H1 (cell line): ENCODE data around the gene HS6ST3. TPM values are rescaled to one million over a fixed set of nuclear protein-coding genes. Genes with fewer than 3 reads are reported as not detected.

Experiments
- CTCF ChIA-PET: fragments of 300-600 bp; sonication (Branson Sonifier 250); formaldehyde crosslinking; loops from one replicate; lab custom pipeline; 2021; ENCODE audit not compliant: partially characterized antibody; lab: Charles Lee
- POLR2A ChIA-PET: fragments of 300-600 bp; sonication (Branson Sonifier 250); formaldehyde crosslinking; loops from one replicate; lab custom pipeline; 2021; ENCODE audit warnings: inconsistent platforms; ENCODE audit not compliant: partially characterized antibody; lab: Charles Lee
- DNase-seq, 2 experiments: peaks; one replicate each; pipeline versions ENCODE4 v3.0.0 to v3.0.0-alpha.2; 2010 to 2022; ENCODE audit warnings: low spot score in 2 of 2, low read depth in 1 of 2, mixed read lengths in 1 of 2
- FAIRE-seq: peaks from 2 replicates; lab custom pipeline; 2011; peaks lifted over from hg19 to GRCh38; lab: Jason Lieb, UNC
- H2AFZ ChIP-seq: 2 replicates; pipeline ENCODE4 v1.8.1; 2012; ENCODE audit warnings: low read length, inconsistent platforms
- H2AK5ac ChIP-seq: 2 replicates; pipeline ENCODE4 v1.6.1; 2013; ENCODE audit warnings: low read depth, low read length
- H2BK120ac ChIP-seq: replicated peaks from 2 replicates; pipeline ENCODE3; 2013; ENCODE audit warnings: low read depth, low read length, inconsistent platforms
- H2BK12ac ChIP-seq: 2 replicates; pipeline ENCODE4 v1.6.1; 2013; ENCODE audit warnings: low read depth, low read length
- H2BK15ac ChIP-seq: 2 replicates; pipeline ENCODE4 v1.6.1; 2013; ENCODE audit warnings: low read length
- H2BK20ac ChIP-seq: 2 replicates; pipeline ENCODE4 v1.6.1; 2013; ENCODE audit warnings: low read length
- H2BK5ac ChIP-seq: 2 replicates; pipeline ENCODE4 v1.6.1; 2013; ENCODE audit warnings: low read depth, low read length
- H3K14ac ChIP-seq: 2 replicates; pipeline ENCODE4 v1.6.1; 2013; ENCODE audit warnings: inconsistent platforms; ENCODE audit not compliant: insufficient read length
- H3K18ac ChIP-seq: 2 replicates; pipeline ENCODE4 v1.6.1; 2013; ENCODE audit warnings: low read length; ENCODE audit errors: extremely low read depth
- H3K23ac ChIP-seq: 2 replicates; pipeline ENCODE4 v1.6.1; 2013; ENCODE audit warnings: inconsistent platforms; ENCODE audit not compliant: insufficient read length
- H3K23me2 ChIP-seq: 2 replicates; pipeline ENCODE4 v1.6.1; 2013; ENCODE audit warnings: low read depth, low read length
- H3K27ac ChIP-seq: 2 replicates; pipeline ENCODE4 v1.6.1; 2011; ENCODE audit warnings: low read depth, low read length, inconsistent platforms
- H3K27me3 ChIP-seq, 4 experiments: replicated peaks in 1 of 4; 1 replicate in 1 of 4; 2 replicates in 3 of 4; pipeline versions ENCODE4 v1.6.1 to v1.8.1; 2011 to 2013; ENCODE audit warnings: low read length in 3 of 4, mild to moderate bottlenecking in 3 of 4, inconsistent platforms in 2 of 4, mixed read lengths in 2 of 4, moderate library complexity in 1 of 4; ENCODE audit not compliant: control insufficient read depth in 3 of 4, insufficient read depth in 3 of 4; ENCODE audit errors: extremely low read depth in 1 of 4
- H3K36me3 ChIP-seq, 4 experiments: 2 replicates each; pipeline versions ENCODE4 v1.6.1 to v1.8.1; 2011 to 2013; ENCODE audit warnings: mild to moderate bottlenecking in 4 of 4, low read length in 3 of 4, moderate library complexity in 2 of 4, control low read depth in 1 of 4, inconsistent platforms in 1 of 4; ENCODE audit not compliant: insufficient read depth in 4 of 4, control insufficient read depth in 2 of 4
- H3K4ac ChIP-seq: replicated peaks from 2 replicates; pipeline ENCODE3; 2013; ENCODE audit warnings: low read length, low read depth, mixed read lengths, inconsistent platforms; ENCODE audit not compliant: insufficient read length
- H3K4me1 ChIP-seq, 4 experiments: replicated peaks in 1 of 4; 1 replicate in 1 of 4; 2 replicates in 3 of 4; pipeline versions ENCODE4 v1.6.1 to v1.8.1; 2011 to 2013; ENCODE audit warnings: low read length in 3 of 4, inconsistent platforms in 2 of 4, mixed read lengths in 1 of 4; ENCODE audit not compliant: insufficient read depth in 4 of 4, control insufficient read depth in 3 of 4
- H3K4me2 ChIP-seq, 2 experiments: 2 replicates each; pipeline versions ENCODE4 v1.6.1 to v1.8.1; 2011 to 2013; ENCODE audit warnings: low read depth in 2 of 2, low read length in 2 of 2, control low read depth in 1 of 2, inconsistent platforms in 1 of 2, mild to moderate bottlenecking in 1 of 2; ENCODE audit not compliant: insufficient read depth in 1 of 2
- H3K4me3 ChIP-seq, 4 experiments: fragments of 200-600, 300-600 bp in 1 of 4; sonication (generic), shearing (Covaris generic), sonication (Bioruptor Twin) in 1 of 4; 2 replicates each; pipeline versions ENCODE4 v1.5.1 to v1.8.1; 2011 to 2016; ENCODE audit warnings: low read length in 4 of 4, low read depth in 3 of 4, control low read depth in 2 of 4, inconsistent platforms in 2 of 4, mild to moderate bottlenecking in 2 of 4, mixed read lengths in 1 of 4, moderate library complexity in 1 of 4; ENCODE audit not compliant: insufficient read depth in 2 of 4; ENCODE audit errors: extremely low read depth in 1 of 4
- H3K56ac ChIP-seq: replicated peaks from 2 replicates; pipeline ENCODE3; 2013; ENCODE audit warnings: low read depth, mild to moderate bottlenecking, mixed read lengths, low read length, inconsistent platforms; ENCODE audit not compliant: insufficient read length
- H3K79me1 ChIP-seq: 2 replicates; pipeline ENCODE4 v1.6.1; 2013; ENCODE audit warnings: low read depth, low read length, control low read depth
- H3K79me2 ChIP-seq, 2 experiments: 2 replicates each; pipeline versions ENCODE4 v1.6.1 to v1.8.1; 2012 to 2013; ENCODE audit warnings: low read length in 2 of 2, mild to moderate bottlenecking in 2 of 2, inconsistent platforms in 1 of 2; ENCODE audit not compliant: insufficient read depth in 2 of 2, control insufficient read depth in 1 of 2
- H3K9ac ChIP-seq, 4 experiments: replicated peaks in 1 of 4; 1 replicate in 1 of 4; 2 replicates in 3 of 4; pipeline versions ENCODE4 v1.6.1 to v1.8.1; 2011 to 2013; ENCODE audit warnings: low read depth in 3 of 4, low read length in 3 of 4, control low read depth in 2 of 4, mild to moderate bottlenecking in 2 of 4, moderate library complexity in 2 of 4, inconsistent platforms in 1 of 4; ENCODE audit errors: extremely low read depth in 1 of 4
- H3K9me3 ChIP-seq, 2 experiments: 2 replicates each; pipeline versions ENCODE4 v1.6.1 to v1.8.1; 2012 to 2013; ENCODE audit warnings: mild to moderate bottlenecking in 2 of 2, moderate library complexity in 2 of 2, control low read depth in 1 of 2, inconsistent platforms in 1 of 2, low read depth in 1 of 2, low read length in 1 of 2, mixed read lengths in 1 of 2; ENCODE audit not compliant: insufficient read depth in 2 of 2
- H4K20me1 ChIP-seq, 2 experiments: replicated peaks in 1 of 2; 2 replicates each; pipeline versions ENCODE3 to v1.8.1; 2011 to 2013; ENCODE audit warnings: inconsistent platforms in 2 of 2, low read length in 2 of 2, mild to moderate bottlenecking in 1 of 2; ENCODE audit not compliant: insufficient read depth in 2 of 2, control insufficient read depth in 1 of 2
- H4K5ac ChIP-seq: 2 replicates; pipeline ENCODE4 v1.6.1; 2013; ENCODE audit warnings: low read length, low read depth, mixed read lengths, inconsistent platforms; ENCODE audit not compliant: insufficient read length
- H4K8ac ChIP-seq: 2 replicates; pipeline ENCODE4 v1.8.0; 2013; ENCODE audit warnings: mild to moderate bottlenecking, moderate library complexity, low read length, inconsistent platforms; ENCODE audit not compliant: insufficient read depth; ENCODE audit errors: extremely low read depth
- H4K91ac ChIP-seq: replicated peaks from 2 replicates; pipeline ENCODE3; 2013; ENCODE audit warnings: low read length, mixed read lengths, inconsistent platforms; ENCODE audit not compliant: insufficient read length
- ASH2L ChIP-seq: fragments of 200-600, 300-600 bp; sonication (generic); IDR thresholded peaks from one replicate; pipeline ENCODE4 v1.7.1; 2017; ENCODE audit warnings: low read length
- CREB1 ChIP-seq: IDR thresholded peaks from 2 replicates; pipeline ENCODE4 v1.6.1; 2012; ENCODE audit warnings: inconsistent platforms
- CTCF ChIP-seq, 3 experiments: IDR thresholded peaks; 1 replicate in 2 of 3; 2 replicates in 1 of 3; pipeline versions ENCODE4 v1.5.1 to v1.6.1; 2011; ENCODE audit warnings: low read length in 3 of 3, mild to moderate bottlenecking in 3 of 3, inconsistent platforms in 2 of 3, low read depth in 1 of 3, moderate library complexity in 1 of 3; ENCODE audit not compliant: insufficient read depth in 1 of 3; ENCODE audit errors: control extremely low read depth in 1 of 3
- EP300 ChIP-seq, 2 experiments: IDR thresholded peaks; 1 replicate in 1 of 2; 2 replicates in 1 of 2; pipeline ENCODE4 v1.6.1; 2011 to 2012; ENCODE audit warnings: low read depth in 2 of 2, low read length in 2 of 2, mild to moderate bottlenecking in 2 of 2, borderline replicate concordance in 1 of 2, inconsistent platforms in 1 of 2, moderate library complexity in 1 of 2
- FOSL1 ChIP-seq: IDR thresholded peaks from 2 replicates; pipeline ENCODE4 v1.6.1; 2011; ENCODE audit warnings: mild to moderate bottlenecking, low read depth, low read length, moderate library complexity; ENCODE audit not compliant: insufficient read depth
- KDM1A ChIP-seq: fragments of 200-600, 300-600 bp; sonication (generic); IDR thresholded peaks from 2 replicates; pipeline ENCODE4 v1.7.1; 2016; ENCODE audit warnings: mild to moderate bottlenecking, low read length, borderline replicate concordance
- KDM4A ChIP-seq: IDR thresholded peaks from one replicate; pipeline ENCODE4 v1.7.1; 2012; ENCODE audit warnings: low read depth, mild to moderate bottlenecking, moderate library complexity, low read length, inconsistent platforms; ENCODE audit not compliant: severe bottlenecking
- POU5F1 ChIP-seq: IDR thresholded peaks from 2 replicates; pipeline ENCODE4 v1.6.1; 2011; ENCODE audit warnings: low read depth, mild to moderate bottlenecking, low read length, moderate library complexity
- SAP30 ChIP-seq: fragments of 300-600 bp; sonication (generic); IDR thresholded peaks from 2 replicates; pipeline ENCODE4 v1.7.1; 2012; ENCODE audit warnings: low read length, moderate library complexity, mild to moderate bottlenecking, inconsistent platforms; ENCODE audit not compliant: insufficient read depth, insufficient replicate concordance
- SIX5 ChIP-seq: IDR thresholded peaks from 2 replicates; pipeline ENCODE4 v1.6.1; 2011; ENCODE audit warnings: mild to moderate bottlenecking, low read depth, low read length
- TBP ChIP-seq: IDR thresholded peaks from 2 replicates; pipeline ENCODE4 v1.6.1; 2011; ENCODE audit warnings: low read depth, low read length, improper control_type of control experiment
- WGBS, 2 experiments: shearing (Covaris generic) in 1 of 2; methylation state at CpG; one replicate each; pipeline versions ENCODE4 v1.1.6 to v1.1.7; 2013 to 2015; ENCODE audit warnings: low lambda C conversion rate in 2 of 2, mixed read lengths in 2 of 2, inconsistent platforms in 1 of 2, low coverage in 1 of 2, missing lambda C conversion rate in 1 of 2; ENCODE audit not compliant: insufficient replicate concordance in 2 of 2, insufficient coverage in 1 of 2, insufficient read length in 1 of 2; ENCODE audit errors: extremely low coverage in 1 of 2, missing lambda C conversion rate in 1 of 2; 5-methylcytosine and 5-hydroxymethylcytosine counted together
- polyA plus RNA-seq, 7 experiments: library from polyadenylated mRNA; depleted of rRNA in 3 of 7; stranded (reverse) in 5 of 7; unstranded in 2 of 7; fragments of >200 nt in 5 of 7; fragments of 200-250 nt in 2 of 7; gene quantifications; 1 replicate in 5 of 7; 2 replicates in 1 of 7; 4 replicates in 1 of 7; pipeline versions ENCODE4 v1.2.1 to v1.2.3, GENCODE V29; 2011 to 2013; ENCODE audit warnings: missing spikeins in 2 of 7, mixed read lengths in 2 of 7
- total RNA-seq: library from RNA; stranded (reverse); fragmentation: NEBNext Ultra II Directional; extraction: Animal tissue kit (Norgen Biotek cat#: 25700); gene quantifications from 2 replicates; pipeline ENCODE4 v1.2.1, GENCODE V29; 2021

HS6ST3 gene
- total and polyA plus RNA-seq, 2 of the 8 experiments (the other 6 are each of a cell fraction or from before 2014, with no cell fraction given), result 0.45 to 1.2 TPM

GRCh38 chr13:96858133-96858826 is 768.4 kb downstream of the HS6ST3 start:
- H2BK120ac ChIP-seq, result no peak overlapping the region
- DNase-seq (no peak), FAIRE-seq (no peak)
- H4K91ac ChIP-seq, result no peak overlapping the region
- H2BK15ac ChIP-seq, result no peak overlapping the region
- no peaks in the 10 kb centered on the region for H3K79me1 ChIP-seq
- 94% methylated on average over 1 of the region's 1 CpG; no CpG with 5 or more reads in 1 of the 2 experiments for WGBS, 2 experiments
- no peaks in the 10 kb centered on the region for H3K36me3 ChIP-seq
- no peak overlapping the region for H3K56ac ChIP-seq
- H3K9me3 ChIP-seq, result no peaks in the 10 kb centered on the region
- H3K79me2 ChIP-seq, result no peaks in the 10 kb centered on the region
- no peak overlapping the region for H2AFZ ChIP-seq
- CTCF ChIA-PET, result interaction anchor here (1.7 kb wide), 1 partner anchor 99 kb away, joined by 3 read pairs; no protein-coding TSS in a partner anchor
- no peak overlapping the region for H2BK20ac ChIP-seq
- H3K18ac ChIP-seq, result no peak overlapping the region
- POLR2A ChIA-PET, result no interaction called here
- no peak overlapping the region for H3K27ac ChIP-seq
- no peak overlapping the region for H2BK5ac ChIP-seq
- H3K27me3 ChIP-seq, result no peaks in the 10 kb centered on the region
- H4K20me1 ChIP-seq, result no peaks in the 10 kb centered on the region
- no peak overlapping the region for H3K23ac ChIP-seq
- H4K8ac ChIP-seq, result no peak overlapping the region
- H4K5ac ChIP-seq, result no peak overlapping the region
- H3K4me3 ChIP-seq, result no peak overlapping the region
- H3K23me2 ChIP-seq, result no peaks in the 10 kb centered on the region
- no peak overlapping the region for H3K4ac ChIP-seq
- H3K4me1 ChIP-seq, result no peaks in the 10 kb centered on the region
- H3K4me2 ChIP-seq, result no peak overlapping the region
- H2AK5ac ChIP-seq, result no peak overlapping the region
- H3K14ac ChIP-seq, result no peak overlapping the region
- H2BK12ac ChIP-seq, result no peak overlapping the region
- H3K9ac ChIP-seq, result no peak overlapping the region
- TF ChIP-seq EP300 (IDR thresholded peaks at IDR 0.05; ENCODE audit: borderline replicate concordance in 1 of 2, low read depth in 2 of 2, low read length in 2 of 2) (no peak), CREB1 (no peak), KDM1A (no peak), KDM4A (no peak), CTCF (IDR thresholded peaks at IDR 0.05; ENCODE audit: control extremely low read depth in 1 of 3, insufficient read depth in 1 of 3, low read depth in 1 of 3, low read length in 3 of 3) (no peak), POU5F1 (no peak), SIX5 (no peak), ASH2L (no peak), TBP (no peak), SAP30 (no peak), FOSL1 (no peak)
